Neuronal stem cell (in vitro differentiated cells): ENCODE results near the gene RNF220.

Experiments used
- DNase-seq: peaks from one replicate; pipeline ENCODE4 v3.0.0-alpha.2; 2013; ENCODE audit warnings: low spot score
- H2AFZ ChIP-seq: one replicate; pipeline ENCODE4 v1.6.1; 2013; ENCODE audit warnings: mild to moderate bottlenecking, low read length, inconsistent platforms
- H2AK5ac ChIP-seq: 2 replicates; pipeline ENCODE4 v1.6.1; 2013; ENCODE audit warnings: low read depth, mild to moderate bottlenecking, inconsistent platforms, low read length, moderate library complexity, mixed read lengths
- H2BK120ac ChIP-seq: 2 replicates; pipeline ENCODE4 v1.6.1; 2013; ENCODE audit warnings: low read depth, mild to moderate bottlenecking, inconsistent platforms, low read length, moderate library complexity, mixed read lengths
- H2BK12ac ChIP-seq: one replicate; pipeline ENCODE4 v1.6.1; 2013; ENCODE audit warnings: low read length, inconsistent platforms
- H2BK15ac ChIP-seq: 2 replicates; pipeline ENCODE4 v1.6.1; 2013; ENCODE audit warnings: mild to moderate bottlenecking, low read length, inconsistent platforms, mixed read lengths
- H2BK5ac ChIP-seq: one replicate; pipeline ENCODE4 v1.6.1; 2013; ENCODE audit warnings: inconsistent platforms, mild to moderate bottlenecking, low read length, moderate library complexity
- H3K14ac ChIP-seq: one replicate; pipeline ENCODE4 v1.6.1; 2013; ENCODE audit warnings: low read length, inconsistent platforms
- H3K18ac ChIP-seq: 2 replicates; pipeline ENCODE4 v1.6.1; 2013; ENCODE audit warnings: low read length, inconsistent platforms
- H3K23ac ChIP-seq: 2 replicates; pipeline ENCODE4 v1.6.1; 2013; ENCODE audit warnings: low read depth, mild to moderate bottlenecking, mixed read lengths, low read length, inconsistent platforms; ENCODE audit not compliant: poor library complexity
- H3K27ac ChIP-seq: replicated peaks from 3 replicates; pipeline ENCODE4 v1.5.1; 2013; ENCODE audit warnings: low read length, inconsistent platforms
- H3K27me3 ChIP-seq, 3 experiments: 2 replicates each; pipeline ENCODE4 v1.6.1; 2013; ENCODE audit warnings: low read length in 3 of 3, mild to moderate bottlenecking in 2 of 3, inconsistent platforms in 1 of 3, low read depth in 1 of 3, mixed read lengths in 1 of 3, moderate library complexity in 1 of 3; ENCODE audit not compliant: control insufficient read depth in 3 of 3, insufficient read depth in 3 of 3
- H3K36me3 ChIP-seq, 2 donors: replicated peaks in 1 of 2; 2 replicates each; pipeline ENCODE4 v1.6.1; 2013; ENCODE audit warnings: low read length in 2 of 2; ENCODE audit not compliant: control insufficient read depth in 2 of 2, insufficient read depth in 2 of 2
- H3K4ac ChIP-seq: 2 replicates; pipeline ENCODE4 v1.6.1; 2013; ENCODE audit warnings: inconsistent platforms, mild to moderate bottlenecking, low read length, moderate library complexity
- H3K4me1 ChIP-seq, 2 donors: 1 replicate in 1 of 2; 2 replicates in 1 of 2; pipeline ENCODE4 v1.6.1; 2013; ENCODE audit warnings: low read length in 2 of 2, low read depth in 1 of 2; ENCODE audit not compliant: control insufficient read depth in 2 of 2, insufficient read depth in 1 of 2
- H3K4me2 ChIP-seq: one replicate; pipeline ENCODE4 v1.6.1; 2013; ENCODE audit warnings: mild to moderate bottlenecking, low read length, inconsistent platforms; ENCODE audit not compliant: insufficient read depth, poor library complexity, severe bottlenecking
- H3K4me3 ChIP-seq, 2 donors: 2 replicates each; pipeline ENCODE4 v1.5.1; 2013; ENCODE audit warnings: low read length in 2 of 2, mild to moderate bottlenecking in 2 of 2, inconsistent platforms in 1 of 2, moderate library complexity in 1 of 2
- H3K79me1 ChIP-seq: one replicate; pipeline ENCODE4 v1.6.1; 2013; ENCODE audit warnings: low read depth, mild to moderate bottlenecking, inconsistent platforms, low read length, moderate library complexity
- H3K9ac ChIP-seq: one replicate; pipeline ENCODE4 v1.6.1; 2013; ENCODE audit warnings: mild to moderate bottlenecking, low read depth, low read length, inconsistent platforms; ENCODE audit not compliant: poor library complexity
- H3K9me3 ChIP-seq, 2 donors: replicated peaks in 1 of 2; 2 replicates each; pipeline versions ENCODE3 to v1.6.1; 2013; ENCODE audit warnings: low read length in 2 of 2, mild to moderate bottlenecking in 2 of 2, inconsistent platforms in 1 of 2, low read depth in 1 of 2, mixed read lengths in 1 of 2, moderate library complexity in 1 of 2; ENCODE audit not compliant: control insufficient read depth in 2 of 2, insufficient read depth in 1 of 2
- H4K8ac ChIP-seq: one replicate; pipeline ENCODE4 v1.6.1; 2013; ENCODE audit warnings: low read depth, mild to moderate bottlenecking, inconsistent platforms, low read length, moderate library complexity
- H4K91ac ChIP-seq: one replicate; pipeline ENCODE4 v1.6.1; 2013; ENCODE audit warnings: low read length, low read depth, mild to moderate bottlenecking, inconsistent platforms; ENCODE audit not compliant: poor library complexity
- WGBS, 2 donors: extraction: QIAGEN DNeasy Blood & Tissue Kit; methylation state at CpG; one replicate each; pipeline ENCODE4 v1.1.7; 2013; ENCODE audit warnings: missing lambda C conversion rate in 2 of 2, mixed read lengths in 1 of 2; ENCODE audit not compliant: insufficient read length in 2 of 2, insufficient replicate concordance in 1 of 2; ENCODE audit errors: extremely low coverage in 2 of 2; 5-methylcytosine and 5-hydroxymethylcytosine counted together

The RNF220 gene

DNA sequence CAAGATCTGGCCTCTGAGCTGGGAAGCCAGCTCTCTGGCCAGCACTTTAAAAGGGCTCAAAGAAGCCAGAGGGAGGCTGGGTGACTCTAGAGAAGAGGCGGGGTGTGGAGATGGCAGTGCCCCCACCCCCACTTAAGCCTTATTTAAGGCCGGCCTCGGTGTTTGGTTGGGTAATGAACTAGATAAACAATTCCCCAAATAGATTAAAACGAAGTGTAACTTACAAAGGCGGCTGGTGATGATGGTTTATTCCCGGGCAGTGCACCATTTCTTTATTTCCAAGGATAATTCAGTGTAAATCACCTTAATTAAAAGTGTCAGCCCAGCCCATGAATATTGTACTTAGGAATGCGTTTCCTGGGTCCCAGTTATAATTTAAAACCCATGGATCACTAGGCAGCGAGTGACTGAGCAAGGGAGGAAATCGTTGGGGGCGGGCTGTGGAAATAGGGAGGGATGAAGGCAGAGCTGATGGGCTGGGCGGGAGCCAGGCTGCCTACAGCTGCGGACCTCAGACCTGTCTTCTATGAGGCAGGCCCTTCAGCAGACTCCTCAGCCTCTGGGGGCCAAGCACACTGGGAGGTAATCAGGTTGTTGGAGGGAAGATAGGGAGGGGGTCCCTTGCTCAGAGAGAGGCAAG is 214.3 kb downstream of the RNF220 start:
- H3K23ac ChIP-seq = no peak overlapping the region

DNA sequence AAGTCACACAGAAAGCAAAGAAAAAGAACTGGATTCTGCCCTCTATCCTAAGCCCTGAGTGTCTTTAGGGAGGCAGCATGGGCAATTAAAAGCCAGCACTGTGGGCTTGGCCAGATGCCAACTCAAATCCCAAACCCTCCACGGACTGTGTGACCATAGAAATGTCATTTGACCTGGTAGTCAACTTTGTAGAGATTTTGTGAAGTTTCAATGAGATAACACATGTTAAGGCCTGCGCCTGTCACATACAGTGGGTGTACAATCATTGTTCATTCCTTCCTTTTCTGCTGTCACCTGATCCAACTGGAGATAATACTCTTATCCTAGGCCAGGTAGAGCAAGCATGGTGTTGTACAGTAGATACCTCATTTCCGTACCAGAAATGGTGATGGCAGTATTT is 215.0 kb downstream of the RNF220 start:
- Histone ChIP-seq H2AFZ (no peak overlapping the region), H2BK120ac (no peak overlapping the region), H3K14ac (no peak overlapping the region), H3K4me2 (no peak overlapping the region), H3K4ac (no peak overlapping the region), H2AK5ac (no peak overlapping the region), H3K9me3 (no peaks in the 10 kb centered on the region), H3K4me3 (no peak overlapping the region), H3K36me3 (peaks cover 0 to 51% of the 10 kb centered on the region in 2 donors), H2BK5ac (no peak overlapping the region), H4K8ac (no peak overlapping the region), H3K9ac (no peak overlapping the region), H3K27ac (no peak overlapping the region), H2BK12ac (no peak overlapping the region), H3K4me1 (peaks cover 5% of the 10 kb centered on the region in 2 donors), H3K79me1 (no peaks in the 10 kb centered on the region), H4K91ac (no peak overlapping the region), H3K23ac (no peak overlapping the region), H3K27me3 (peaks cover 0 to 35% (median 2%) of the 10 kb centered on the region in 3 experiments), H3K18ac (no peak overlapping the region), H2BK15ac (no peak overlapping the region)
- no CpG with 5 or more reads among the region's 3 CpGs for WGBS, 2 donors
- DNase-seq = no peak

More for the DNA sequence above, 214.3 kb downstream of the RNF220 start:
- Histone ChIP-seq H3K4me2 (no peak overlapping the region), H3K27me3 (peaks cover 0 to 35% (median 2%) of the 10 kb centered on the region in 3 experiments), H3K18ac (no peak overlapping the region), H2BK120ac (no peak overlapping the region), H2AFZ (no peak overlapping the region), H3K14ac (no peak overlapping the region), H3K4ac (no peak overlapping the region), H3K9me3 (no peaks in the 10 kb centered on the region), H3K27ac (no peak overlapping the region), H2BK15ac (no peak overlapping the region), H2BK12ac (no peak overlapping the region), H2BK5ac (no peak overlapping the region), H3K9ac (no peak overlapping the region), H2AK5ac (no peak overlapping the region), H3K36me3 (peaks cover 0 to 54% of the 10 kb centered on the region in 2 donors), H4K8ac (no peak overlapping the region), H3K4me3 (no peak overlapping the region), H3K79me1 (no peaks in the 10 kb centered on the region), H3K4me1 (peaks cover 5% of the 10 kb centered on the region in 2 donors), H4K91ac (no peak overlapping the region)
- no CpG with 5 or more reads among the region's 12 CpGs for WGBS, 2 donors
- DNase-seq = no peak

DNA sequence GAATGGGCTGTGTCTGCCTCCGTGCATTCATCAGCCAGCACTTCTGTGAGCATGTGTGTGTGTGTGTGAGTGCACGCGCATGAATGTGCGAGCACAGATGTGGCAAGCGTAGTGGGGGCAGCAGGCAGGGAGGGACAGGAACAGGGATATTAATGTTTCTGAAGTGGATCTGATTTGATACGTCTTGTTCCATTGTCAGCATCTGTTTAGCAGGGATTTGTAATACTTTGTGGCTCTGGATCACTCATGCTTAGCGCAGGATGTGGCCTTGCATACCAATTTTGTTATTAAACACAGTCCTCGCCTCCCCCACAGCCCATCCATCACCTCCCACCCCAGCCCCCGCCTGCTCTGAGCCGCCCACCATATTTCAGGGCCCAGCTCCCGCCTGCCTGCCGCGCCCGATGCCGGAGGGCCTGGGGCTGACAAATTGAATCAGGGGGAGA is 216.8 kb downstream of the RNF220 start:
- Histone ChIP-seq H3K4ac (no peak overlapping the region), H2AFZ (no peak overlapping the region), H3K27me3 (peaks cover 0 to 23% (median 2%) of the 10 kb centered on the region in 3 experiments), H3K4me1 (peaks cover 3 to 5% of the 10 kb centered on the region in 2 donors), H2BK15ac (no peak overlapping the region), H3K4me3 (peak overlapping the region in 1 of 2 donors; percentile 38), H3K27ac (no peak overlapping the region), H3K9ac (no peak overlapping the region), H3K14ac (peak overlapping the region; percentile 65), H4K91ac (peak overlapping the region; percentile 15), H2BK5ac (no peak overlapping the region), H3K36me3 (peaks cover 0 to 47% of the 10 kb centered on the region in 2 donors), H3K23ac (no peak overlapping the region), H3K9me3 (no peaks in the 10 kb centered on the region), H3K79me1 (no peaks in the 10 kb centered on the region), H3K18ac (no peak overlapping the region), H2BK120ac (no peak overlapping the region), H3K4me2 (no peak overlapping the region), H4K8ac (no peak overlapping the region), H2BK12ac (no peak overlapping the region), H2AK5ac (no peak overlapping the region)
- no peak for DNase-seq
- WGBS, 2 donors = no CpG with 5 or more reads among the region's 15 CpGs

DNA sequence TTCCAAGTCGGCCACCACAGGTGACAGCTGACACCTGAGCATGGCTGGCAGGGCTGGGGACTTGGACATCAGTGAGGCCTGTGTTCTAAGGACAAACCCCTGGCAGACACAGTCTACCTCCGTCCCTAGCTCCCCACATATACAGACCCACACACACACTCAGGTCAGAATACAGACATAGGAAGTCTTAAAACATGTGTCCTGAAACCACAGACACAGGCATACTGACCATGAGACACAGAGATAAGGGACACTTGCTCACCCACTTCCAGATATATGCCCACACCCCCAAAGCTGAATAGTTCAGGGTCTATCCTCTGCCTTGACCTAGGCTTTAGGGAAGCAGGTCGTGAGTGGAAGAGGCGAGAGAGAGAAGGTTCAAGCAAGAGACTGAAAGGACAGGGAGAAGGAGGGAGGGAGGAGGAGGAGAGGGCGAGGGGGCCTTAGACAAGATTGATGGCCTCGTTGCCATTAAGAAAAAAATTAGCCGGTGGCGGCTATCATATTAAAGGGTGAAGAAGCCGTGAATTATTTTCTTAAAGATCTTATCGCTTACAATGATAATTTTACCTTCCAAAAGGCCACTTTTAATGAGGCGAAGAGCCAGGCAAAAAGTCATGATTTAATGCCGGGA is 219.3 kb downstream of the RNF220 start:
- Histone ChIP-seq H3K27me3 (peaks cover 0 to 2% (median 0%) of the 10 kb centered on the region in 3 experiments), H3K36me3 (peaks cover 0 to 57% of the 10 kb centered on the region in 2 donors), H2BK15ac (no peak overlapping the region), H3K23ac (peak overlapping the region; percentile 20), H3K18ac (no peak overlapping the region), H3K9me3 (no peaks in the 10 kb centered on the region), H2BK12ac (no peak overlapping the region), H3K4me1 (peaks cover 0 to 5% of the 10 kb centered on the region in 2 donors), H3K27ac (no peak overlapping the region), H2AFZ (no peak overlapping the region), H2BK120ac (no peak overlapping the region), H3K79me1 (no peaks in the 10 kb centered on the region), H2AK5ac (no peak overlapping the region), H2BK5ac (no peak overlapping the region), H3K4me3 (no peak overlapping the region), H3K4me2 (no peak overlapping the region), H3K14ac (no peak overlapping the region), H3K9ac (peak overlapping the region; percentile 22), H3K4ac (no peak overlapping the region), H4K8ac (no peak overlapping the region), H4K91ac (no peak overlapping the region)
- no CpG with 5 or more reads among the region's 12 CpGs for WGBS, 2 donors
- no peak for DNase-seq
